Vagina (tissue), 2 donors: ENCODE data around the gene C11orf58.

Experiments
- CTCF ChIP-seq, 3 experiments: fragments of 450-650 bp in 2 of 3; fragments of 200-600 bp in 1 of 3; sonication (generic) in 1 of 3; IDR thresholded peaks; one replicate each; pipeline ENCODE4 v1.5.1; 2017 to 2019; ENCODE audit warnings: antibody characterized with exemption in 3 of 3, mild to moderate bottlenecking in 2 of 3, moderate library complexity in 2 of 3
- POLR2AphosphoS5 ChIP-seq, 2 donors: sonication (generic); formaldehyde crosslinking; IDR thresholded peaks; one replicate each; pipeline ENCODE4 v1.9.0; 2017; ENCODE audit warnings: antibody characterized with exemption in 2 of 2, mild to moderate bottlenecking in 2 of 2, low read depth in 1 of 2; ENCODE audit not compliant: insufficient read depth in 1 of 2

GRCh38 chr11:16780146-16780545 lies 41.7 kb downstream of the C11orf58 start:
- TF ChIP-seq CTCF (IDR thresholded peaks at IDR 0.05) (no peak), POLR2AphosphoS5 (IDR thresholded peaks at IDR 0.05; ENCODE audit: insufficient read depth in 1 of 2, low read depth in 1 of 2) (no peak)
